GM13977 (cell line): Measurements from ENCODE around the gene KCNH2.

Experiments
- DNase-seq: peaks from one replicate; pipeline ENCODE4 v3.0.0; 2012; ENCODE audit warnings: low spot score
- CTCF ChIP-seq: IDR thresholded peaks from 2 replicates; pipeline ENCODE4 v1.5.1; 2012; ENCODE audit warnings: mild to moderate bottlenecking, control low read depth; ENCODE audit not compliant: insufficient read depth; ENCODE audit errors: extremely low read depth, missing control alignments
- in situ Hi-C: fragments of 300-500 bp; cut with MboI; formaldehyde crosslinking; loops from one replicate; pipeline ENCODE4 v1.12.0; 2022; ENCODE audit warnings: low sequenced_read_pairs, low pct_unique_long_range_greater_than_20kb, mixed read lengths, inconsistent platforms; ENCODE audit not compliant: unreplicated experiment

KCNH2 gene

GRCh38 chr7:150999497-151000230 is 21.5 kb upstream of the KCNH2 start:
- in situ Hi-C loops = no loop called here
- no peak for TF ChIP-seq CTCF
- DNase-seq = no peak

DNA sequence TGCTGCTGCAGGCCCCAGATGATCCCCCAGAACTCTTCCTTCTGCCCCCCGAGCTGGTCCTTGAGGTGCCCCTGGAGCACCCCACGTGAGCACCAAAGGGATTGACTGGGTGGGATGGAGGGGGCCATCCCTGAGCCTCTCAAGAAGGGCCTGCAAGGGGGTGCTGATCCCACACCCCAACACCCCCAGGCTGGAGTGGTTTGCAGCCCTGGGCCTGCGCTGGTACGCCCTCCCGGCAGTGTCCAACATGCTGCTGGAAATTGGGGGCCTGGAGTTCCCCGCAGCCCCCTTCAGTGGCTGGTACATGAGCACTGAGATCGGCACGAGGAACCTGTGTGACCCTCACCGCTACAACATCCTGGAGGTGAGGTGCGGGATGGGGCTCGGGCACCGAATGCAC is 20.9 kb upstream of the KCNH2 start:
- in situ Hi-C loops = no loop called here
- no peak for DNase-seq

GRCh38 chr7:150998341-150998740 is 20.2 kb upstream of the KCNH2 start:
- no peak for TF ChIP-seq CTCF
- in situ Hi-C loops = no loop called here
- DNase-seq = no peak

More for the DNA sequence above, 20.9 kb upstream of the KCNH2 start:
- no peak for TF ChIP-seq CTCF

- DNase-seq = no peak
- in situ Hi-C loops = no loop called here
- no peak for TF ChIP-seq CTCF
Measured at GRCh38 chr7:150997817-150998216, 19.7 kb upstream of the KCNH2 start.

- no peak for DNase-seq
- TF ChIP-seq CTCF = no peak
- in situ Hi-C loops = no loop called here
Measured at GRCh38 chr7:150997075-150997511, 19.0 kb upstream of the KCNH2 start.

DNA sequence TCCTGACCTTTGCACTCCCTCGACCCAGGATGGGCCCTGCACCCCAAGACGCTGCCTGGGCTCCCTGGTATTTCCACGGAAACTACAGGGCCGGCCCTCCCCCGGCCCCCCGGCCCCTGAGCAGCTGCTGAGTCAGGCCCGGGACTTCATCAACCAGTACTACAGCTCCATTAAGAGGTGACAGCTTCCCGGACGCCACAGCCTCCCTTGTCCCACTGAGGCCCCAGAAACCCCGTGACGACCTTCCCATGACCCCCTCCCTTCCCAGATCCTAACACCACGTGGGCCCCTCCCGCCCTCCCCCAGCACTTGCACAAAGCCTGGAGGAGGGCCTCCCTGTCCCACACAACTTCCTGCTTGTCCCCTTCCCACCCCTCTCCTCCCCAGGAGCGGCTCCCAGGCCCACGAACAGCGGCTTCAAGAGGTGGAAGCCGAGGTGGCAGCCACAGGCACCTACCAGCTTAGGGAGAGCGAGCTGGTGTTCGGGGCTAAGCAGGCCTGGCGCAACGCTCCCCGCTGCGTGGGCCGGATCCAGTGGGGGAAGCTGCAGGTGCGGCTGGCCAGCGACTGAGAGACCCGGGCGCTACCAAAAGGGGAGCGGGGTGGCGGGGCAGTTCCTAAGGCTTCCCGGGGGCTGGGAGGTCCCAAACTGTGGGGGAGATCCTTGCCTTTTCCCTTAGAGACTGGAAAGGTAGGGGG is 18.4 kb upstream of the KCNH2 start:
- DNase-seq = no peak
- no peak for TF ChIP-seq CTCF
- in situ Hi-C loops = no loop called here
